ENCODE data around the gene NAP1L5. TPM values are rescaled to one million over a fixed set of nuclear protein-coding genes. Genes with fewer than 3 reads are reported as not detected.

Gene NAP1L5
- polyA plus RNA-seq, 3 donors = 13.8 to 17.8 (median 15.3) TPM

DNA sequence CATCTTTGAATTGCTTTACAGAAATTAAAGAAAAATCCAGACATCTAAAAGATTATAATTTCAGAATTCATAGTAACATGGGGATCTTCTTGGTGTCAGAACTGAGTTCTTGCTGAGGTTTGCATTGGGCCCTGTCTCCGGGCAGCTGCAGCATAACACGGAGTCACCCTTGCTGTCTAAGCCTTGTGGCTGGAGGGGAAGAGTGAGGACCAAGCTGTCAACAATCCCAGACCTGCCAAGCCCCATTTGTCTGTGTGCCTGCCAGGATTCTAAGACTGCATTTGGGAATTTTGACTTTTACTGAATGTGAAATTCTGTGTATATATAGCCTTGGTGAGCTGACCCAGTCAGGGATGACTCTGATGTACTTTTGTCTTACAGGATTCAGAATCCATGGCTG, 25.2 kb upstream of the NAP1L5 start:
- DNase-seq (ENCODE audit: low read depth in 3 of 3, low spot score in 2 of 3) = no peak

DNA sequence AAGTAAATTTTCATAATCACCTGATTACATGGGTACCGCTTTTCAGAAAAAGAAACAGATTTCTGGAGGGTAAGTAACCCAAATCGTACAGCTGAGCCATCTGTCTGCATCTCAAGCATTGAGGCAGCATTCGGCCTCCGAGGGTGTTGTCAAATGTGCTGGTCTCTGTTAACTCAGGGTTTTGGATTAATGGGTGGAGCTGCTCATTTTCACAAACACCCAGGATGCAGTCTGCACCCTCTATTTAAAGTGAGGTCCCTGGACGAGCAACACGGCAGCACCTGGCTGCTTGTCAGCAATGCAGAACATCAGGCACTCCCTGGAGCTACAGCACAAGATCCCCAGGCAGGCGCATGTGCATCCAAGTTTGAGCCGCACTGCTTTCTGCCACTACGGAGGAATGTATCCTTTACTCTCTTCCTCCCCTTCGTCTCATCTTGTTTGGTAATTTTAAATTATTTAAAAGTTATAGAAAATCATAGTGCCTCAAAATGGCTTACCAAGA, 24.7 kb upstream of the NAP1L5 start:
- DNase-seq (ENCODE audit: low read depth in 3 of 3, low spot score in 2 of 3) = no peak

DNA sequence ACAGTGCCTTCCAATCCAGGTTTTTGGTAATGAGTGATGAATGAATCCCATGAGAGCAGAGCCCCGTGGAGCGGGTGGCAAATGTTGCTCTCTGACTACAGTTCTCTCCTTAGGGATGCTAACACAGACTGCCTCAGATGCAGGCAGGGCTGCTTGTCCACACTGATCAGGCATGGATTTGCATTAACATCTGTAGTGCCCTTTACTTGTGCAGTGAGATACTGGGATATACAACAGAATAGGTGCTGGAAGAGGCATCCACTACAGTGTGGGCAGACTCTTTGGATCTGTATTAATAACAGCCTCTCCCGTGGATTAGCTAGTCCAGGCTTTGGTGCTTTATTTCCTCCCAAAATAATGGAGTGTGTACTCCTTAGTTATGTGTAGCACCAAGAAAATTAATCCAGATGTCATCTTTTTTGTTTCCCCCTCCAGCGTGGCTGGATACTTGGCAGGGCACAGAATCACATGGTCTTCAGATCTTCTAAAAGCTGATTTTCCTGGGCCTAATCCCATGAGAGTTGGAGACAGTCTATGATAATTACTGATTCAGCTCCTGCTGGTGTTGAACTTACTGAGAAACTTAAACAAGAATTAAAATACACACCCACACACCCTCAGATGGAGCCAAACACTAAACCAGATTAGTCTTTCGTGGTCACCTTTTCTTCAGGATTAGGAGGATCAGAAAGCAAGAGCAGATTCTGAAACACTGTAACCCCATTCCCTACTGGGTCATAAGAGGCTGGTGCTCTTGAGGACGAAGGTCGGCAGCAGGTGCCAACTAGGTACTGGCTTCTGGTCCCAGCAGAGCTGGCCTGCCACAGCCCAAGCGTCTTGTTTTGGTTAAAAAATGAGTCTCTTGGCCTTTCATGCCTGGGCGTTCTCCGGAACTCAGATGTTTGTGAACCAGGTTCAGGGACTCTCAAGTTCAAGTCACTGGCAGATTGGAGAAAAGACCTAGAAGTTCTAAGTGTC, 23.1 kb upstream of the NAP1L5 start:
- DNase-seq (ENCODE audit: low read depth in 3 of 3, low spot score in 2 of 3) = no peak

DNA sequence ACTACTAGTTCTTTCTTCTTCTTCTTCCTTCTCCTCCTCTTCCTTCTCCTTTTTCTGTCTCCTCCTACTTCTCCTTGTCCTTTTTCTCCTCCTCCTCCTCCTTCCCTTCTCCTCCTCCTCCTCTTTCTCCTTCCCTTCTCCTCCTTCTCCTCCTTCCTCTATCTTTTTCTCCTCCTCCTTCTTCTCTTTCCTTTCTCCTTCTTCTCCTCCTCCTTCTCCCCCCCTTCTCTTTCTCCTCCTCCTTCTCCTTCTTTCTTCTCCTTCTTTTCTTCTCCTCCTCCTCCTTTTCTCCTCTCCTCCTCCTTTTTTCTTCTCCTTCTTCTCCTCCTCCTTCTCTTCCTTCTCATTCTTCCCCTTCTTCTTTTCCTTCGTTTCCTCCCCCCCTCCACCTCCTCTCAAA, 21.8 kb upstream of the NAP1L5 start:
- DNase-seq (ENCODE audit: low read depth in 3 of 3, low spot score in 2 of 3) = no peak

DNA sequence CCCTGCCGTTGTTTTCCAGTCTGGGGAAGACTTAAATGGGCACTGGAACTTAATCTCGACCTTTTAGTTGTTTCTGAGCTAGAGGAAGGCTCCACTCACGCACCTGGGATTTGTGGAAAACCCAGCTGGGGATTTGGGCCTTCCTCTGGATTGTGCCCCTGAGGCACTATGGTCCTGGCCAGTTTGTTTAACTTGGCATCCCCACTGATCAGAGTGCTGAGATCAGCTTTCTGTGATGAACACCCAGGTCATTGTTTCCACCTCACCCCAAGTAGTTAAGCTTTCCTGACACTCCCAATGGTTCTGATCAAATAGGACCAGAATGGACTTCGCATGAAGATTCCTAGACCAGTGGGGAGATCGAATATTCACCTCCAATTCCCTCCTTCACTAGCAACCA, 20.5 kb upstream of the NAP1L5 start:
- no peak for DNase-seq (ENCODE audit: low read depth in 3 of 3, low spot score in 2 of 3)

DNA sequence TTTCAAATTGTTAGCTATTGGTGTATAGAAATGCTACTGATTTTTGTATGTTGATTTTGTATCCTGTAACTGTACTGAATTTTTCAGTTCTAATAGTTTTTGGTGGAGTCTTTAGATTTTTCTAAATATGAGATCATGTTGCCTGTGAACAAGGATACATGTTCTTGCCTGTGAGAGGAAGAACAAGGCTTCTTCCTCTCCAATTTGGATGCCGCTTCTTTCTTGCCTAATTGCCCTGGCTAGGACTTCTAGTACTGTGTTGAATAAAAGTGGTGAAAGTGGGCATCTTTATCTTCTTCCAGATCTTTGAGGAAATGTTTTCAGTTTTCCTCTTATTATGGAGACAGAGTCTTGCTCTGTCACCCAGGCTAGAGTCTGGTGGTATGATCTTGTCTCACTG, 16.2 kb upstream of the NAP1L5 start:
- DNase-seq (ENCODE audit: low read depth in 3 of 3, low spot score in 2 of 3) = no peak

DNA sequence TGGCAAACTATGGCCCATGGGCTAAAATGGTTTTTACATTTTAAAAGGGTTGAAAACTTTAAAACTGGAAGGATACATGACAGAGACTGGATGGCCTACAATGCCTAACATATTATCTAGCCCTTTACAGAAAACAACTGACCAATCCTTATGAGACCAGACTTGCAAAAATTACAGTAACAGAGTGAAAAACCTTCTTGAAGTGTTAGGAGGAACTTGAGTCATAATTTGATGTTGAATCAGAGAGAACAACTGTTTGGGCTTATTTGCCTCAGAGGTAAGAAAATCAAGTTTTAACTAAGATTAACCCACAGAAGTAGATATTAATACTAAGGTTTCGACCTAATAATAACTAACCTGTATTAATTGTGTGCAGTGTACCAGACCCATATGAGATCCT, 12.4 kb upstream of the NAP1L5 start:
- DNase-seq (ENCODE audit: low read depth in 3 of 3, low spot score in 2 of 3) = no peak

DNA sequence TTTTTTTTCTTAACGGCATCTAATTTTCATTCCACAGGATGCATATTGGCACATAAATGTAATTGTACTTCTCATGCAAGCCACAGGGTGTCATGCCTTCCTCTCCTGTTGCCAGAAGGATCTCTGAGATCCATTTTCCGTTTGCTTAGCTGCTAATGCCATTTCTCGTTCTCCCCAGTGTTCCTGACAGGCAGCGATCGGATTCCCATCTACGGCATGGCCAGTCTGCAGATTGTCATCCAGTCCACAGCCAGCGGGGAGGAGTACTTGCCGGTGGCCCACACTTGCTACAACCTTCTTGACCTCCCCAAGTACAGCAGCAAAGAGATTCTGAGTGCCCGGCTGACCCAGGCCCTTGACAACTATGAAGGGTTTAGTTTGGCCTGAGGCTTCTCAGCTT, 8.9 kb upstream of the NAP1L5 start:
- DNase-seq (ENCODE audit: low read depth in 3 of 3, low spot score in 2 of 3) = no peak

DNA sequence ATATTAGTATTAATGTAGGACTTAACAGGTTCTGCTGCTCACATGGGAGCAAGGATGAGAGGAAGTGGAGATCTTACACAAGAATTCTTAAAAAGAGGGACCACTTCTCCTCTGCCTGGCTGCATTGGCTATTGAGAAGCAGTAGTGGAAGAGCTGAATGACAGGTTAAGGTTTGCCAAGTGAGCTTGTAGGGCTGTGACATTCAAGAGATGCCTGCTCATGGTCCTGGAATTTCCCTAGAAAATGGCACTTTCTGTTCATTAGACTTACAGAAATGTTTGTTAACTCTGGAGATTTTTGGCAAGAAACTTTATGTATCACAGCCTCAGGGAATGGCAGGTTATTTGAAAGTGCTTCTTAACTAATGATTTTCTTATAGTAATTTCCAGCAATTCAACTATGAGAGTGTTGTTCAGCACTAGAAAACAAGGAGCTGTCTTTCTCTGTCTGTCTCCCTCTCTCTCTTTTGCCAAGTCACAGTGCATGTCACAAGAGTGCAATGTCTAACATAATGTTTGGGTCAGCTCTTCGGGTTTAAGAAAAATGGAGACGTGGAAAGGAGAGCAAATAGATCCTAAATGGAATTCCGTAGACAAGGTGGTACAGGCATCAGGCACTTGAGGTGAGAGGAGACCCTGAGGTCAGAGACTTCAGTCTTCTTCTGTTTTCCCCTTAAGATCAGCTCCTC, 8.3 kb upstream of the NAP1L5 start:
- DNase-seq (ENCODE audit: low read depth in 3 of 3, low spot score in 2 of 3) = no peak

GRCh38 chr4:88705223-88705622, 7.6 kb upstream of the NAP1L5 start:
- no peak for DNase-seq (ENCODE audit: low read depth in 3 of 3, low spot score in 2 of 3)

DNA sequence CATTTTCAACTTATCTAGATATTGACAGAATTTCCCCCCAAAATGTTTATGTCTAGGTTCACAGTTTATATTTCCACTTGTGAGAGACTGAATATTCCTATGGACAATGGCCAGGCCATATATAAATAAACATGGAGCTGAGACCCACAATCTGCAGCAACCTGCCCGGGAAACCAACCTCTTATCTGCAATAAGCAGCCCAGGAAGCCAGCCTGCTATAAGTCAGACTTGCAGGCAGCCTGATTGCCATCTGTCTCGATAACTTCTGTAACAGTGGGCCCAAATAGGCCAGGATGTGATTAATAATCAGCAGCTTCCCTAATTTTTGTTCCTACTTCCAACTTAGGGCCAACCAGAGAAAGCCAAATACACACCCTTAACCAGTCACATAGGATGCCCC, 5.2 kb upstream of the NAP1L5 start:
- DNase-seq (ENCODE audit: low read depth in 3 of 3, low spot score in 2 of 3) = no peak

GRCh38 chr4:88698519-88698918, 890 bp upstream of the NAP1L5 start:
- no peak for DNase-seq (ENCODE audit: low read depth in 3 of 3, low spot score in 2 of 3)

DNA sequence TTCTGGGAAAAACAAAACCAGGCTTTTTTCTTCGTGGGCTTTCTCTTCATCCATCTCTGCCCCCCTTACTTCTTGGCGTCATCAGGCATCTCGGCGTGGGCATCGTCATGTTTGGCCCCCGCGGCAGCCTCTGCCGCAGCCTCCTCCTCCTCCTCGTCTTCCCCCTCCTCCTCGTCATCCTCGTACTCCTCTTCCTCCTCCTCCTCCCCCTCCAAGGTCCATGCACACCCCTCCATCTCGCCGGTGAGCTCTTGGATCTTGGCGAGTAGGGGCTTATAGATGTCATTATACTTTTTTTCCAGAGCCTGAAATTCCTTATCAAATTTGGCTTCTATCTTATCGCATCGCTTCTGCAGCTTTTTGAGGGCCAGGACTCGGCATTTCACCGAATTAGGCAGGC, 488 bp downstream of the NAP1L5 start:
- DNase-seq (ENCODE audit: low read depth in 3 of 3, low spot score in 2 of 3) = no peak

DNA sequence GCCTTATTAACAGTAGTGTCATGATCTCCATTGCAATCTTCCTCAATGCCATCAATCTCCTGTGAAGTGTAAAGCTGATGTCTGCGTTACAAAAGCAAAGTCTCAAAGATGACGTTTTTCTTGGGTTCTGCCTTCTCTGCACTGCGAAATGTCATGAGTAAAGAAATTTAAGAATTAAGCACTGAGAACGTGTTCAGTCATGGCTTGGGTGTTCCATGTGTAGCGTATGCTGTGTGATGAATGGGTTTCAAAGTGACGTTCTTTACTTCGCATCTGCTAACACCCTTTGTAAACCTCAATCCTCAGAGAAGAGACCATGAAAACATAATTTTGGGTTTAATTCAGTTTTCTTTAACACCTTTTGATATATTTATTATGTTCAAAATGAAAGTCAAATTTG, 999 bp downstream of the NAP1L5 start:
- no peak for DNase-seq (ENCODE audit: low read depth in 3 of 3, low spot score in 2 of 3)

DNA sequence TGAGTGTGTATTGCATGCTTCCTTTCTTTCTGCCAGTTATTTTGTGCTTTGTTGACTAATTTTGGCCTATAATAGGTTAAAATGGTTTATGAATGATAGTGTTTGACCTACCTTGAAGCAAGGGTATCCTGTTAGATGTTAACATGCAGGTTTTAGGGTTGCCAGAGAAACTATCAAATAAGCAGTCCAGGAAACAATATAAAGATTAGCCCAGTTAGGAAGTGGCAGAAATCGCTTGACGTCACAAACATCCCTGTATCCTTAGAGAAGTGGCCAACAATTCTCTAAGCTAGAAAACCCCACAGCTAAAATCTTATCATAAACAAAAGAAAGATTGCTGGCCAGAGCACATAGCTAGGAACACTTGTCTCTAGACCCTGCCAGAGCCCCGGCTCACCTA, 3.8 kb downstream of the NAP1L5 start:
- DNase-seq (ENCODE audit: low read depth in 3 of 3, low spot score in 2 of 3) = no peak

GRCh38 chr4:88690355-88690754, 7.3 kb downstream of the NAP1L5 start:
- DNase-seq (ENCODE audit: low read depth in 3 of 3, low spot score in 2 of 3) = no peak

DNA sequence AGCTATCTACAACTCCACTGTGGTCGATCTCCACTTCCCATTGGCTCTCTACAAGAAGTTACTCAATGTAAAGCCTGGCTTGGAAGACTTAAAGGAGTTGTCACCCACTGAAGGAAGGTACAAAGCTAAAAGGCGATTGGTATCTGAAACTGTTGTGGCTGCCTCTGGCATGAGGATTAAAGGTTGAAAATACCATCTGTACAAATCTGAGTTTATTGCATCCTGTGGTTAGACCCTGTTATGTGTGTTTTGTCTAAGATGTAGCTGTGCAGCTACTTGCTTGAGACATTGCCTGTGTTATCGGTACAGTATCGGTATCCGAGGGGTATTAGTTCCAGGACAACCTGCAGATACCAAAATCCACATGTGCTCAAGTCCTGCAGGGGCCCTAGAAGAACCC, 16.4 kb downstream of the NAP1L5 start:
- DNase-seq (ENCODE audit: low read depth in 3 of 3, low spot score in 2 of 3) = no peak

GRCh38 chr4:88675543-88675942, 22.1 kb downstream of the NAP1L5 start:
- no peak for DNase-seq (ENCODE audit: low read depth in 3 of 3, low spot score in 2 of 3)

- no peak for DNase-seq (ENCODE audit: low read depth in 3 of 3, low spot score in 2 of 3)
These were observed 22.6 kb downstream of the NAP1L5 start for GRCh38 chr4:88674979-88675378.

DNA sequence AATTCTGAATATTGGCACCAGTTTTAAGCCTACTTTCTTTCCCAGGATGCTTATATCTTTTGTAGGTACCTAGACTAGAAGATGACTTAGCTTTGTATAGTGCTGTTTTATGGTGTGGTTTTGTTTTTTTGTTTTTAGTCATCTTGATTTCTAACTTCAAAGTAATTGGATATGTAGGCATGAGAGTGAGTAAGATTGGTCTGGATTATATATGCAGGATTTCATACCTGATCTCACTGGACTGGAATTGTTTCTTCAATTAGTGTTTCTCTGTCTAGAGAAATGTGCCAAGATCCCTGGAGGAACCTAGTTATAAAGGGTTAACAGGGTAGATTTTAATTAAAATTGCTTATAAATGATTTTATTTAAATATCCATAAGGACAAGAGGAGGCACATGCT, 23.1 kb downstream of the NAP1L5 start:
- DNase-seq (ENCODE audit: low read depth in 3 of 3, low spot score in 2 of 3) = no peak

- DNase-seq (ENCODE audit: low read depth in 3 of 3, low spot score in 2 of 3) = no peak
These were observed 23.7 kb downstream of the NAP1L5 start for GRCh38 chr4:88673886-88674285.

GRCh38 chr4:88672987-88673386, 24.6 kb downstream of the NAP1L5 start:
- peak in 1 of 3 donors; percentile 30 for DNase-seq (ENCODE audit: low read depth in 3 of 3, low spot score in 2 of 3)

Data from right renal cortex interstitium (tissue), 3 donors.